Left renal pelvis (tissue), 4 donors: ENCODE results near the gene PUS3. TPM values are rescaled to one million over a fixed set of nuclear protein-coding genes. Genes with fewer than 3 reads are reported as not detected.
"Not testable (repeated sequence)": the region's sequence is repeated elsewhere in the genome, so short reads cannot be mapped to it uniquely, and the experiment has no call there.

ENCODE experiments used
- DNase-seq, 4 donors: peaks; one replicate each; pipeline ENCODE4 v3.0.0-alpha.2; 2013; ENCODE audit warnings: low read depth in 4 of 4, low spot score in 3 of 4
- polyA plus RNA-seq, 4 donors: library from polyadenylated mRNA; unstranded; fragments of 120-200 nt; gene quantifications; one replicate each; pipeline ENCODE4 v1.2.1, GENCODE V29; 2013; ENCODE audit not compliant: insufficient read length in 4 of 4

PUS3 gene
- polyA plus RNA-seq, 4 donors = 13.1 to 21.7 (median 17.3) TPM

GRCh38 chr11:125873881-125874555 lies 29.0 kb downstream of the PUS3 start:
- DNase-seq = no peak

GRCh38 chr11:125872138-125872491 lies 30.9 kb downstream of the PUS3 start:
- DNase-seq = no peak

GRCh38 chr11:125871391-125872137 lies 31.4 kb downstream of the PUS3 start:
- no peak for DNase-seq

- no peak for DNase-seq
Measured at GRCh38 chr11:125869521-125869920, 33.5 kb downstream of the PUS3 start.

- not testable (repeated sequence) for DNase-seq
Measured at GRCh38 chr11:125865354-125865753, 37.7 kb downstream of the PUS3 start.

- DNase-seq = not testable (repeated sequence)
Measured at GRCh38 chr11:125862786-125863185, 40.2 kb downstream of the PUS3 start.

GRCh38 chr11:125857670-125858069 lies 45.3 kb downstream of the PUS3 start:
- not testable (repeated sequence) for DNase-seq

- DNase-seq = no peak
Measured at GRCh38 chr11:125846188-125846587, 56.8 kb downstream of the PUS3 start.

Other genes starting within 250 kb of the PUS3 start
- 1 to 10 TPM in 2 of 4 donors, under 1 TPM in 2; 0.68 to 1.6 (median 1.00) TPM for gene ACRV1, start 222.4 kb downstream of the PUS3 start, polyA plus RNA-seq
- gene PATE1, start 156.9 kb downstream of the PUS3 start, polyA plus RNA-seq = not detected
- under 1 TPM in 1 of 4 donors, not detected in 3; 0.09 TPM for gene PATE2, start 124.4 kb downstream of the PUS3 start, polyA plus RNA-seq
- gene PATE3, start 115.1 kb downstream of the PUS3 start, polyA plus RNA-seq = not detected
- under 1 TPM in 2 of 4 donors, not detected in 2; 0.15 to 0.19 TPM for gene PATE4, start 69.9 kb downstream of the PUS3 start, polyA plus RNA-seq
- gene HYLS1, start 15.5 kb downstream of the PUS3 start, polyA plus RNA-seq = 10 to 100 TPM; 10.2 to 14.4 (median 13.3) TPM
- 1 to 10 TPM; 3.9 to 6.1 (median 5.0) TPM for gene DDX25, start 1.3 kb upstream of the PUS3 start, polyA plus RNA-seq
- under 1 TPM in 1 of 4 donors, not detected in 3; 0.53 TPM for gene VSIG10L2, start 42.8 kb upstream of the PUS3 start, polyA plus RNA-seq
- 100 to 1,000 TPM in 1 of 4 donors, 10 to 100 TPM in 3; 24.6 to 136 (median 28.3) TPM for gene CDON, start 159.7 kb upstream of the PUS3 start, polyA plus RNA-seq